ENCODE data around the gene TRIM8.
A peak's percentile ranks its signal among the peaks of the same experiment; 100 is the strongest.

Gene TRIM8

GRCh38 chr10:102603946-102604345 is 40.3 kb upstream of the TRIM8 start:
- H3K27me3 ChIP-seq (ENCODE audit: control insufficient read depth, insufficient read depth, low read length), result no peaks in the 10 kb centered on the region
- H3K4me2 ChIP-seq (ENCODE audit: low read length), result peak overlapping the region; percentile 34
- no peak overlapping the region for H3K9ac ChIP-seq (ENCODE audit: low read depth, low read length)
- no peaks in the 10 kb centered on the region for H3K9me3 ChIP-seq (replicated peaks; ENCODE audit: low read length)
- peaks cover 31% of the 10 kb centered on the region for H3K4me1 ChIP-seq (ENCODE audit: control insufficient read depth, insufficient read depth, low read length)
- peaks cover 16% of the 10 kb centered on the region for H3K36me3 ChIP-seq (ENCODE audit: insufficient read depth, low read length)
- peak overlapping the region; percentile 5 for H3K4me3 ChIP-seq (ENCODE audit: low read length)

GRCh38 chr10:102604439-102604841 is 39.8 kb upstream of the TRIM8 start:
- Histone ChIP-seq H3K9ac (ENCODE audit: low read depth, low read length) (no peak overlapping the region), H3K4me3 (ENCODE audit: low read length) (peak overlapping the region; percentile 5), H3K27me3 (ENCODE audit: control insufficient read depth, insufficient read depth, low read length) (no peaks in the 10 kb centered on the region), H3K9me3 (replicated peaks; ENCODE audit: low read length) (no peaks in the 10 kb centered on the region), H3K4me1 (ENCODE audit: control insufficient read depth, insufficient read depth, low read length) (peaks cover 31% of the 10 kb centered on the region), H3K36me3 (ENCODE audit: insufficient read depth, low read length) (peaks cover 11% of the 10 kb centered on the region), H3K4me2 (ENCODE audit: low read length) (peak overlapping the region; percentile 34)

- H3K4me1 ChIP-seq (ENCODE audit: control insufficient read depth, insufficient read depth, low read length), result peaks cover 31% of the 10 kb centered on the region
- H3K9ac ChIP-seq (ENCODE audit: low read depth, low read length), result no peak overlapping the region
- H3K4me3 ChIP-seq (ENCODE audit: low read length), result no peak overlapping the region
- H3K9me3 ChIP-seq (replicated peaks; ENCODE audit: low read length), result no peaks in the 10 kb centered on the region
- no peaks in the 10 kb centered on the region for H3K27me3 ChIP-seq (ENCODE audit: control insufficient read depth, insufficient read depth, low read length)
- no peak overlapping the region for H3K4me2 ChIP-seq (ENCODE audit: low read length)
- H3K36me3 ChIP-seq (ENCODE audit: insufficient read depth, low read length), result peaks cover 4% of the 10 kb centered on the region
Observed at GRCh38 chr10:102605712-102606111, 38.6 kb upstream of the TRIM8 start.

GRCh38 chr10:102608487-102608886 is 35.8 kb upstream of the TRIM8 start:
- Histone ChIP-seq H3K27me3 (ENCODE audit: control insufficient read depth, insufficient read depth, low read length) (no peaks in the 10 kb centered on the region), H3K36me3 (ENCODE audit: insufficient read depth, low read length) (no peaks in the 10 kb centered on the region), H3K9ac (ENCODE audit: low read depth, low read length) (no peak overlapping the region), H3K9me3 (replicated peaks; ENCODE audit: low read length) (no peaks in the 10 kb centered on the region), H3K4me1 (ENCODE audit: control insufficient read depth, insufficient read depth, low read length) (peaks cover 39% of the 10 kb centered on the region), H3K4me2 (ENCODE audit: low read length) (no peak overlapping the region), H3K4me3 (ENCODE audit: low read length) (no peak overlapping the region)

GRCh38 chr10:102610441-102610887 is 33.8 kb upstream of the TRIM8 start:
- Histone ChIP-seq H3K4me1 (ENCODE audit: control insufficient read depth, insufficient read depth, low read length) (peaks cover 21% of the 10 kb centered on the region), H3K4me2 (ENCODE audit: low read length) (no peak overlapping the region), H3K4me3 (ENCODE audit: low read length) (no peak overlapping the region), H3K27me3 (ENCODE audit: control insufficient read depth, insufficient read depth, low read length) (no peaks in the 10 kb centered on the region), H3K9ac (ENCODE audit: low read depth, low read length) (no peak overlapping the region), H3K36me3 (ENCODE audit: insufficient read depth, low read length) (no peaks in the 10 kb centered on the region), H3K9me3 (replicated peaks; ENCODE audit: low read length) (no peaks in the 10 kb centered on the region)

- Histone ChIP-seq H3K36me3 (ENCODE audit: insufficient read depth, low read length) (no peaks in the 10 kb centered on the region), H3K9me3 (replicated peaks; ENCODE audit: low read length) (no peaks in the 10 kb centered on the region), H3K9ac (ENCODE audit: low read depth, low read length) (no peak overlapping the region), H3K27me3 (ENCODE audit: control insufficient read depth, insufficient read depth, low read length) (no peaks in the 10 kb centered on the region), H3K4me3 (ENCODE audit: low read length) (no peak overlapping the region), H3K4me2 (ENCODE audit: low read length) (no peak overlapping the region), H3K4me1 (ENCODE audit: control insufficient read depth, insufficient read depth, low read length) (peaks cover 22% of the 10 kb centered on the region)
Observed at GRCh38 chr10:102611514-102612087, 32.7 kb upstream of the TRIM8 start.

GRCh38 chr10:102612964-102613275 is 31.4 kb upstream of the TRIM8 start:
- H3K4me2 ChIP-seq (ENCODE audit: low read length), result no peak overlapping the region
- H3K4me3 ChIP-seq (ENCODE audit: low read length), result no peak overlapping the region
- no peaks in the 10 kb centered on the region for H3K9me3 ChIP-seq (replicated peaks; ENCODE audit: low read length)
- H3K27me3 ChIP-seq (ENCODE audit: control insufficient read depth, insufficient read depth, low read length), result no peaks in the 10 kb centered on the region
- peaks cover 22% of the 10 kb centered on the region for H3K4me1 ChIP-seq (ENCODE audit: control insufficient read depth, insufficient read depth, low read length)
- peaks cover 4% of the 10 kb centered on the region for H3K36me3 ChIP-seq (ENCODE audit: insufficient read depth, low read length)
- H3K9ac ChIP-seq (ENCODE audit: low read depth, low read length), result no peak overlapping the region

GRCh38 chr10:102613286-102613685 is 31.0 kb upstream of the TRIM8 start:
- peaks cover 4% of the 10 kb centered on the region for H3K36me3 ChIP-seq (ENCODE audit: insufficient read depth, low read length)
- no peaks in the 10 kb centered on the region for H3K9me3 ChIP-seq (replicated peaks; ENCODE audit: low read length)
- H3K4me1 ChIP-seq (ENCODE audit: control insufficient read depth, insufficient read depth, low read length), result peaks cover 22% of the 10 kb centered on the region

GRCh38 chr10:102613785-102614184 is 30.5 kb upstream of the TRIM8 start:
- Histone ChIP-seq H3K36me3 (ENCODE audit: insufficient read depth, low read length) (peaks cover 4% of the 10 kb centered on the region), H3K27me3 (ENCODE audit: control insufficient read depth, insufficient read depth, low read length) (no peaks in the 10 kb centered on the region), H3K9me3 (replicated peaks; ENCODE audit: low read length) (no peaks in the 10 kb centered on the region), H3K4me2 (ENCODE audit: low read length) (no peak overlapping the region), H3K9ac (ENCODE audit: low read depth, low read length) (no peak overlapping the region), H3K4me3 (ENCODE audit: low read length) (no peak overlapping the region), H3K4me1 (ENCODE audit: control insufficient read depth, insufficient read depth, low read length) (peaks cover 25% of the 10 kb centered on the region)

More at GRCh38 chr10:102613286-102613685, 31.0 kb upstream of the TRIM8 start:
- no peak overlapping the region for H3K9ac ChIP-seq (ENCODE audit: low read depth, low read length)
- H3K27me3 ChIP-seq (ENCODE audit: control insufficient read depth, insufficient read depth, low read length), result no peaks in the 10 kb centered on the region
- no peak overlapping the region for H3K4me2 ChIP-seq (ENCODE audit: low read length)
- no peak overlapping the region for H3K4me3 ChIP-seq (ENCODE audit: low read length)

- no peak overlapping the region for H3K9ac ChIP-seq (ENCODE audit: low read depth, low read length)
- no peak overlapping the region for H3K4me3 ChIP-seq (ENCODE audit: low read length)
- H3K4me1 ChIP-seq (ENCODE audit: control insufficient read depth, insufficient read depth, low read length), result peaks cover 35% of the 10 kb centered on the region
- no peaks in the 10 kb centered on the region for H3K9me3 ChIP-seq (replicated peaks; ENCODE audit: low read length)
- no peak overlapping the region for H3K4me2 ChIP-seq (ENCODE audit: low read length)
- peaks cover 4% of the 10 kb centered on the region for H3K36me3 ChIP-seq (ENCODE audit: insufficient read depth, low read length)
- H3K27me3 ChIP-seq (ENCODE audit: control insufficient read depth, insufficient read depth, low read length), result no peaks in the 10 kb centered on the region
Observed at GRCh38 chr10:102614888-102615287, 29.4 kb upstream of the TRIM8 start.

- H3K36me3 ChIP-seq (ENCODE audit: insufficient read depth, low read length), result peaks cover 4% of the 10 kb centered on the region
- no peak overlapping the region for H3K9ac ChIP-seq (ENCODE audit: low read depth, low read length)
- no peak overlapping the region for H3K4me3 ChIP-seq (ENCODE audit: low read length)
- H3K4me2 ChIP-seq (ENCODE audit: low read length), result no peak overlapping the region
- no peaks in the 10 kb centered on the region for H3K9me3 ChIP-seq (replicated peaks; ENCODE audit: low read length)
- peaks cover 40% of the 10 kb centered on the region for H3K4me1 ChIP-seq (ENCODE audit: control insufficient read depth, insufficient read depth, low read length)
- H3K27me3 ChIP-seq (ENCODE audit: control insufficient read depth, insufficient read depth, low read length), result no peaks in the 10 kb centered on the region
Observed at GRCh38 chr10:102615361-102615760, 28.9 kb upstream of the TRIM8 start.

GRCh38 chr10:102616066-102616770 is 28.1 kb upstream of the TRIM8 start:
- H3K27me3 ChIP-seq (ENCODE audit: control insufficient read depth, insufficient read depth, low read length), result no peaks in the 10 kb centered on the region
- no peak overlapping the region for H3K4me3 ChIP-seq (ENCODE audit: low read length)
- H3K4me2 ChIP-seq (ENCODE audit: low read length), result no peak overlapping the region
- peaks cover 47% of the 10 kb centered on the region for H3K4me1 ChIP-seq (ENCODE audit: control insufficient read depth, insufficient read depth, low read length)
- H3K9me3 ChIP-seq (replicated peaks; ENCODE audit: low read length), result no peaks in the 10 kb centered on the region
- no peak overlapping the region for H3K9ac ChIP-seq (ENCODE audit: low read depth, low read length)
- H3K36me3 ChIP-seq (ENCODE audit: insufficient read depth, low read length), result peaks cover 4% of the 10 kb centered on the region
